HG03432 (cell line): ENCODE measurements around the gene ITFG1.
"Not testable (repeated sequence)": the region's sequence is repeated elsewhere in the genome, so short reads cannot be mapped to it uniquely, and the experiment has no call there.

Experiments used
- ATAC-seq: cut with Tn5 transposase; IDR thresholded peaks from one replicate; pipeline ENCODE4 v1.9.1; 2021; ENCODE audit warnings: mild to moderate bottlenecking, moderate library complexity; ENCODE audit not compliant: unreplicated experiment

The ITFG1 gene

DNA sequence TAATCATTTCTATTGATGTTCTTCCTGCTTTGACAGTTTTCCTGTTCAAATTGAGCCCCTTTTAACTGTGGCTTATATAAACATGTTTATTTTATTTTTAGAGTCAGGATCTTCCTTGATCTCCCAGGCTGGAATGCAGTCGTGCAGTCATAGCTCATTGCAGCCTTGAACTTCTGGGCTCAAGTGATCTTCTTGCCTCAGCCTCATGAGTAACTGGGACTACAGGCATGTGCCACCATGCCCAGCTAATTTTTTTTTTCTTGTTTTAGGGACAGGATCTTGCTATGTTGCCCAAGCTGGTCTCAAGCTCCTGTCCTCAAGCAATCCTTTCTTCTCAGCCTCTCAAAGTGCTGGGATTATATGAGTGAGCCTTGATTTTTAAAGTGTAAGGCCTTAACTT, 14.9 kb upstream of the ITFG1 start:
- ATAC-seq, result no peak

DNA sequence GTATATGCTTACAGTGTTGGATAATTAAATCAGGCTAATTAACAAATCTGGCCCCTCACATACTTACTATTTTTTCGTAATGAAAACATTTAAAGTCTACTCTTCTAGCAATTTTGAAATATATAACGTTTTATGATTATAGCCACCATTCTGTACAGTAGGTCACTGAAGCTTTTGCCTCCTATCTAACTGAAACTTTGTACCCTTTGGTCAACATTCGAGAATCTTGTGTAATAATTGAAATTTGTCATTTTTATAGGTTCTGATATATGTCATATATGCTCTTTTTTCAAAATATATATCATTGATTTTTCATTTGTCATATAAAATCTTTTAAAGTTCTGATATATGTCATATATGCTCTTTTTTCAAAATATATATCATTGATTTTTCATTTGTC, 12.9 kb upstream of the ITFG1 start:
- ATAC-seq, result no peak

DNA sequence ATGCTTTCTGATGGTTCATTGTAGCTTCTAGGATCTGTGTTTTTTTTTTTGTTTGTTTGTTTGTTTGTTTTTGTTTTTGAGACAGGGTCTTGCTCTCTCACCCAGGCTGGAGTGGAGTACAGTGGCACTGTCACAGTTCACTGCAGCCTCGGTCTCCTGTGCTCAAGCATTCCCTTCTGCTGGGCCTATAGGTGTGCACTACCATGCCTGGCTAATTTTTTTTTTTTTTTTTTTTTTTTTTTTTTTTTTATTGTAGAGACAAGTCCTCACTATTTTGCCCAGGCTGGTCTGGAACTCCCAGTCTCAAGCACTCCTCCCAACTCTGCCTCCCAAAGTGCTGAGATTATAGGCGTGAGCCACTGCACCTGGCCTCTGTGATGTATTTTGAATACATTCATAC, 12.1 kb upstream of the ITFG1 start:
- ATAC-seq, result not testable (repeated sequence)

DNA sequence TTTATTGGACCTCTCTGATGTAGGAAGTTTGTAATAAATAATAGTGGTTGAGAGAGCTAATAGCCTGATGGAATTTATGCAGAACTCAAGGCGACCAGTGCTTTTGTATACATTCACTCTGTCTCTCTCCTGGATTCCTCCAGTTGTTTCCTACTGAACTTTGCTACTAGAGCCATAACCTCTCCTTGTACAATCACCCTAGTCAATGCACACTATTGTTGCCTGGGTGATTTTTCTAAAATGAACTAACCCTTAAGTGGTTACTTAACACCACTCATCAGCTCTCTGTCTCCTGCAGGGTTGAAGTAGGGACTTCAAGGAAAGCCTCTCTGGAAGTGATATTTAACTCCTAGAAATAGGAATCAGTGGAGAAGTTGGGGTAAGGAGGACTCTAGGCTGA, 9.9 kb upstream of the ITFG1 start:
- ATAC-seq, result no peak

DNA sequence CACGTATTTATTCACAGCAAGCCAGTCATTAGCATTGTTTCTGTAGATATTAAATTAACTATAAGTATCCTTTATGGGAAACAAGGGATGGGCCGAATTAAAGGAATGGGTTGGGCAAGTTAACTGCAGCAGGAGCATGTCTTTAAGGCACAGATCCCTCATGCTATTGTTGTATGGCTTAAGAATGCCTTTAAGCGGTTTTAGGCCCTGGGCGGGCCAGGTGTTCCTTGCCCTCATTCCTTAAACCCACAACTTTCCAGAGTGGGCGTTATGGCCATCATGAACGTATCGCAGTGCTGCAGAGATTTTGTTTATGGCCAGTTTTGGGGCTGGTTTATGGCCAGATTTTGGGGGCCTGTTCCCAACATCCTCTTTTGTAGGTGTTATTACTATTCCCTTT, 9.3 kb upstream of the ITFG1 start:
- ATAC-seq, result no peak

DNA sequence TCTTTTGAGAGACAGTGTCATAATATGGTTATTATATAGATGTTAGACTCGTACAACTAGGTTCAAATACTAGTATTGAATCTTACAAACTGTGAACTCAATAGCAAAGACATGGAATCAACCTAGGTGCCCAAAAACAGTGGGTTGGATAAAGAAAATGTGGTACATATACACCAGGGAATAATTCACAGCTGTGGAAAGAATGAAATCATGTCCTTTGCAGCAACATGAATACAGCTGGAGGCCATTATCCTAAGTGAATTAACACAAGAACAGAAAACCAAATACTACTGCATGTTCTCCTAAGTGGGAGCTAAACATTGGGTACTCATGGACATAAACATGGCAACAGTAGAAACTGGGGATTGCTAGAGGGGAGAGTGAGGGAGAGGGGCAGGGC, 8.4 kb upstream of the ITFG1 start:
- ATAC-seq, result no peak

DNA sequence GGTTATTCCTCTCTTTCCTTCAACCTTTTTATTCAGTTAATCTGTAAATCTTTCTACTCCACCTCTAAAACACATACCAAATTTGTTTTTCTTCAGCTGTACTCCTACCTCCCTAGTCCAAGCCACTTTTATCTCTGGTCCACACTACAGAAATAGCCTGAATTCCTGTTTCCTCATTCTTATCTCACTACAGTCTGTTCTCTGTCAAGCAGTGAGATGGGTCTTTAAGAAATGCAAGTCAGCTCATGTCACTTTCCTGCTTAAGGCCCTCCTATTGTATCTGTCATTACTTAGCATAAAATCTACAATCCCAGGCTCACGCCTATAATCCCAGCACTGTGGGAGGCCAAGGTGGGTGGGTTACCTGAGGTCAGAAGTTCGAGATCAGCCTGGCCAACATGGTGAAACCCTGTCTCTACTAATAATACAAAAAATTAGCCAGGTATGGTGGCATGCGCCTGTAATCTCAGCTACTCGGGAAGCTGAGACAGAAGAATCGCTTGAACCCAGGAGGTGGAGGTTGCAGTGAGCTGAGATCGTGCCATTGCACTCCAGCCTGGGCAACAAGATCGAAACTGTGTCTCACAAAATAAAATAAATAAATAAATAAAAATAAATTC, 7.3 kb upstream of the ITFG1 start:
- not testable (repeated sequence) for ATAC-seq

DNA sequence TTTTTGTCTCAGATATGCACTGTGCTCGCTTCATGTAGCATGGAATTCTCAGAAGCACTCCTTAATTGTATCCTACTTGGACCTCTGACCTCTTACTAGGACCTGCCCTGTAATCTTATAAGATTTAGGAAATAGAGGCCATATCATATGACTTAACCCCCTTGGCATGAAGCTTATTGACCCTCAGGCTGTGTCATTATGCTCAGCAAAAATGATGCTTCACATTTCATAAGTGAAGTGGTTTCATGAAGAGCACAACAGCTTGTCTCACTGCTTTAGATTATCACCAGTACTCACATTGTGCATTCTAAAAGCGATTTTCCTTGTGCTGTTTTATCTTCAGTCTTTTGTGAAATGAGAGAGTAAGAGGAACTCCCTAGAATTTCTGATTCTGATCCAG, 6.6 kb upstream of the ITFG1 start:
- no peak for ATAC-seq

DNA sequence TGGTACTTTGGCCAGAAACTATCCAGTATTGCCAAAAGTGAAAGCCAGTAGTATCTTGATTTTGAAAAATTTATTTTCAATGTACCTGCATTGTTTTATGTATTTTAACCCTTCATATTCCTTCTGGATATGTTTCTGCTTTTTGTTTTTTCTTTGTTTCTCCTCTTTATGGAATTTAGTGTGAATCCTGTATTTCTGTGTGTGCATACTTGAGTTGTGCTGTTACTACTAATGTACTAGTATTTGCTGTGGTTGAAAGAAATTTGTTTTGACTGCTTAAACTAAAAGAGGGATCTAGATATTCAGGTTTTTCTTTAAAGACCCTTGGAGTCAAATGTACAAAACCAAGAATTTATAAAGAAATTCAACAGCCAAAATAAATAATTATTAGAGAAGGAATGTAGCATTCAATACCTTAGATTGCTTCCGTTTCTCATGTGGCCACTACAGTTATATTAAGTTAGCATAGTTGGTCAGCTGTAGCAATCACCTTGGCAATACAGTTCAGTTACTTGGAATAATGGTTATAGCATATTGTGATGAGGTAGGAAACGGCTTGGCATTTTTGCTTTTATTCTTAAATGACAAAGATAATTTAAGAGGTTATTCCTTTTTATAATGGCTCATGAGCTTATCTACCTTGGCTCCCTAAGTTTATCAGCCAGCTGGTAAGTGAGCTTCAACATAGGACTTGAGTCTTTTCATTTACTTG, 5.2 kb upstream of the ITFG1 start:
- ATAC-seq, result no peak

DNA sequence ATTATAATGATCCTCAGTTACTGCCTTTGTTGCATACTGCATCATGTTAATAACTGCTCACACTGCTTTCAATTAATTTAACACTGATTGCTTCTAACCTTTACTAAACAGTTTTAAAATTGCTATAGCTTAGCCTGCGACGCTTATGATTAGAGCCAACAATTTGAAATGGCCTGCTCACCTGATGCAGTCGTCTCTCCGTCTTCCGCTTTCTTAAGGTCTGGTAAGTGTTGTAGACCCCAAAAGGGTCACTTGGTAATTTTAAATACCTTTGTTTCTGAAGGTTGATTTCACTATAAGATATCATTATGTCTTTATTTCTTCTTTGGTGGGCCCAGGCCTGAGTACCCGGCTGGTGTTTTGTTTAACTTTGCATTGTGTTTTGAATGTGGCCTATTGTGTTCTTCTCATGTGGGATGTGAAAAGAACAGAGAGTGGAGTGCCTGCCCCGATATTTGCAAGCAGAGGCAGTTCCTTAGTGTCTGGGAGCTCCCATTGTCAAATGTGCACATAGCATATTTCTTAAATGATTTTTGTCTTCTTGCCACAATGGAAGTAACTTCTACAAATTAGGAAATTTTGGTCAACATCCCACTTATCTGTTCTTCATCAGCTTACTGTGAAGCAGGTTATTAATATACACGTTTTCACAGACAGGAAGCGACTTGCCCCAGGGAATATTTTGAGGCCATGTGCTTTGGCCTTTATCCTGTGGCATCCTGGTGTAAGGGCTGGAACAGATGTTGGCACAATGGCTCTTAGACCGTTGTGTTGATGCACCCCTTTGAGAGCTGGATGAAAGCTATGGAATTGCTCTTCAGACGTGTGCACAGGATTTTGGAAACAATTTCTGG, 3.1 kb upstream of the ITFG1 start:
- ATAC-seq, result no peak

DNA sequence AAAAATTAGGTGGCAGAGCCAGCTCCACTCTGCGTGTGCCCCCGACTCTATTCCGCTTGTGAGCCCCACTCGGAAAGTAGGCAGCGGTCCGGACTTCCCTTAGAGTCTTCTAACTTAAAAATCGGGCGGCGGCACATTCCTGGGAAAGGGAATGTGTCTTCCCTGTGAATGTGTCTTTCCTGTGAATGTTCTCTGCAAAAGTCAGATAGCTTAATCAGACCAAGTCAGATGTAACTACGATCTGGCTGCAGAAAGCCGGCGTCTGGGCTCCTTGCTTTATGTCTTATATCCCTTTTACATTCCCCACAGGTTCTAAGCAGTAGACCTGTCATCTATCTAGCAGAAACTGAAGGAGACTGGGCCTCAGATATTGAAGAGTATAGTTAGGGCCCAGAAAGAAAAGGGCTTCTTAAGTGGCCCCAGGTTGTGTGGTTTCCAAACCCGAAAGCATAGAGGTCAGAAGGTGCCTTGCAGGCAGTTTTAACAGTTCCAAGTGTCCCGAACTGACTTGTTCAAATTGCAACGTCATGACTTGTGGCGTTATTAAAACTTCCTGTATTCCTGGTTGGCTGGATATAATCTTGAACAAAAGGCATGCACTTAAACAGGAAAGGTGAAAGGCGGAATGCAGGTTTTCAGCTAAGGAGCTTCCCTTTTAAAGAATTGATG, 869 bp upstream of the ITFG1 start:
- ATAC-seq, result peak; percentile 31

DNA sequence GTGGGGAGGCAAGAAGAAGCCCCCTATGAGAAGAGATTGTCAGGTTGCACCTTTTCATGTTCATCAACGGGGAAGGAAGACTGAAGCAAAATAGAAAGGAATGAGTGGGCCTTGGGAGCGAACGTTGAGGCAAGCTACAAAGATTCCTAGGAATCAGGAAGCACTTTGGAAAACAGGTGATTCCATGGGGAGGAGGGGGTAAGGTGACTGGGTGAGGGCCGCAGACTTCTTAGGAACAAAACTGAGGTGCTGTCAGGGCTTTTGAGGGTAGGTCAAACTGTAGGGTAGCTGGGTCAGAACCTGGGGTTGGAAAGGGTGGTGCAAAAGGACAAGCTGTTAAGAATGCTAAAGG, 528 bp downstream of the ITFG1 start:
- ATAC-seq, result peak; percentile 0

DNA sequence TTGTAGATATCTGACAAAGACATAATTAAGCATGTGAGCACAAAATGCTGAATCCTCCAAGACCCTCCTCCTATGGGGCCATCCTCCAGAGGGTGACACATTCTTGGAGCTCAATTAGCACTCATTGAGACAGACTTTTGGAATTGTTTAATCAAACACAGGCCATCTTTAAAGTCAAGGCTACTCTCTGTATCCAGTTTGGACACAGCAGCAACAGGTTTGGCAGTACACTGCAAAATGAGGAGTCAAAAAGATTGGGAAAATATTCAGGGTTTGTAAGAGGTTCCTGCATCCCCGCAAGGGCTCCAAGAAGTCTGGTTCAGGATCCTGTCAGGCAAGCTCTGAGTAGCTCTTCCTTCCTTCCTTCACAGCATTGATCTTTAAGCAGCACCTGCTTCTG, 1.3 kb downstream of the ITFG1 start:
- ATAC-seq, result no peak

DNA sequence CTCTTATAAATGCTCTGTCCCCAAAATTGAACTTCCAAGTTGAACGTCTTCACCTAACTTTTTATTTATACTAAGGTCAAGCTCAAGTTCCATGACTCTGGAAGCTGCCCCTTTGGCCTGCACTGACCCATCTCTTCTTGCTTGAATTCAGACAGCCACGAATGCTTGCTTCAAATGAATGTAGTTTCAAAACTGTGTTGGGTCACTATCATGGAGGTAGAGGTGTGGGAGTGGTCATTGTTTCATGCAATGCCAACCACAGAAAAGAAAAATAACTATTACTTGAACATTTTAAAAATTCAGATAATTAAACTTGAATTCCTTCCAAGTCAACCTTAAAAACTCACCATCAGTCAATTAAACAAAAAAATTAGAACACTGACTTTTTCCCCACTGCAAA, 2.5 kb downstream of the ITFG1 start:
- no peak for ATAC-seq

DNA sequence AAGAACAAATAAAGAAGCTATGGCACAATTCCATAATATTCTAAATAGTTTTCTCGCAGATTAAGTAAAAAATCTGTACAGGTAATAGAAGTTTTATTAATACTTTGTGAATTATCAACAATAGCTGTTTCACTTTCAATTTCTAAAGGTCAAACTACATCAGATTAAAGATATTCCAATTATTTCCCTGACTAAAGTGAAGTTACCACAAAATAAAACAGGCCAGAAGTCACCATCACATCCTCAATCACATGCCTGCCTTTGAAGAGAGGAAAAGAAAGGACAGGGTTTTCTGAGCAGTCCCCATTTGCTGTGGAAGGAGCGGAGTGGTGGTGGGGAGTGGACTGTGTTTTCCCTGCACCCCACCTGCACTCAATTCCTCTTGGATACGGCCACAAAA, 11.1 kb downstream of the ITFG1 start:
- ATAC-seq, result no peak

DNA sequence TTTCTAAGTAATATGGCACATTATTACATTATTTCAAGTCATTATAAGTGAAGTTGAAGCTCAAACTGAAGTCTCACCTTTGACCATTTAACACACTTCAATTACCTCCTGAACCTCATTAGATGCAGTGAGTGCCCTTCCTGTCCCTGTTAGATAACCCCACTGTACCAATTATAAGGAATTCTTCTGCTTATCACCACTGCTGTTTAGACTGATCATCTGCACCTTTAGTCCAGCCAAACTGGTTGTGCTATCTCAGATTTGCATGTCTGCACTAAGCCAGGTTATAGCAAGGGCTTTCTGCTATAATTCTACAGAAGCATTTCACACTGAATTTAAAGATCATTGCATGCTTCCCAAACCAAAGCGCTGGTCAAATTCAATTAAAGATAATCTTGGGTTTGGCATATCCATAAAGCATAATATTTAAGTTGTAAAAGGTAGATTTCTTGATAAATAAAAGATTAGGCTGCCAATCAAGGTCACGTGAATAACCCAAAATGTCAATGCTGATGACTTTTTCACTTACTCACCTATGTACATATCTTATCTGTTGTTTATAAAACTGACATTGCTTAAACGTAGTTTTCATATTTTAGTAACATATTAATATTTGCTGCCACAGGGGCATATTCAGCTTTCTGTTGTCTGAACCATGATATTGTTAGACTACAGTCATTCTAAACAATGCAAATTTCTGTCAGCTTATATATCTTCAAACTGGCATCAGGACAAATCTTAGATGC, 11.9 kb downstream of the ITFG1 start:
- no peak for ATAC-seq

DNA sequence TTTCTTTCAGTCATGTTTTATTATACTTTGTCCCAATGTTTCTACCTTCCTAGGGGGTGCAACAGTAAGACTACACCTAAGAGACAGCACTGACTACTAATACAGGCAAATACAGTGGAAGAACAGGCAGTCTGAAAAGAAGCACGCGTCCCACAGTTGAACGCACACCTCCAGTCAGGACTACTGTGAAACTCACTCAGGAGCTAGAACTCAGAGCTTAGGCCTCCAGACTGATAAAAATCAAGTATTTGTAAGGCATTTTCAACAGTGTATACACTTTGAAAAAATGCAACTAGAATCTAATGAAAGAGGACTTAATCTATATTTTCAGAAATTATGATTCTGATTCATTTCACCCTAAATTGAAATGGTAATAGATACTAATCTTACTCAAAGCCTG, 14.4 kb downstream of the ITFG1 start:
- no peak for ATAC-seq

DNA sequence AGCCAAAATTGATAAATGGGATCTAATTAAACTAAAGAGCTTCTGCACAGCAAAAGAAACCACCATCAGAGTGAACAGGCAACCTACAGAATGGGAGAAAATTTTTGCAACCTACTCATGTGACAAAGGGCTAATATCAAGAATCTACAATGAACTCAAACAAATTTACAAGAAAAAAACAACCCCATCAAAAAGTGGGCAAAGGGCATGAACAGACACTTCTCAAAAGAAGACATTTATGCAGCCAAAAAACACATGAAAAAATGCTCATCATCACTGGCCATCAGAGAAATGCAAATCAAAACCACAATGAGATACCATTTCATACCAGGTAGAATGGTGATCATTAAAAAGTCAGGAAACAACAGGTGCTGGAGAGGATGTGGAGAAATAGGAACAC, 18.0 kb downstream of the ITFG1 start:
- ATAC-seq, result not testable (repeated sequence)

DNA sequence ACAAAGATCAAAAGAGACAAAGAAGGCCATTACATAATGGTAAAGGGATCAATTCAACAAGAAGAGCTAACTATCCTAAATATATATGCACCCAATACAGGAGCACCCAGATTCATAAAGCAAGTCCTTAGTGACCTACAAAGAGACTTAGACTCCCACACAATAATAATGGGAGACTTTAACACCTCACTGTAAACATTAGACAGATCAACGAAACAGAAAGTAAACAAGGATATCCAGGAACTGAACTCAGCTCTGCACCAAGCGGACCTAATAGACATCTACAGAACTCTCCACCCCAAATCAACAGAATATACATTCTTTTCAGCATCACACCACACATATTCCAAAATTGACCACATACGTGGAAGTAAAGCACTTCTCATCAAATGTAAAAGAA, 20.8 kb downstream of the ITFG1 start:
- not testable (repeated sequence) for ATAC-seq

DNA sequence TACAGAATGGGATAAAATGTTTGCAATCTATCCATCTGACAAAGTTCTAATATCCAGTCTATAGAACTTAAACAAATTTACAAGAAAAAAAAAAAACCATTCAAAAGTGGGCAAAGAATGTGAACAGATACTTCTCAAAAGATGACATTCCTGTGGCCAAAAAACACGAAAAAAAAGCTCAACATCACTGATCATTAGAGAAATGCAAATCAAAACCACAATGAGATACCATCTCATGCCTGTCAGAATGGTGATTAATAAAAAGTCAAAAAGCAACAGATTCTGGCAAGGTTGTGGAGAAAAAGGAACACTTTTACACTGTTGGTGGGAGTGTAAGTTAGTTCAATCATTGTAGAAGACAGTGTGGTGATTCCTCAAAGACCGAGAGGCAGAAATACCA, 26.6 kb downstream of the ITFG1 start:
- not testable (repeated sequence) for ATAC-seq

DNA sequence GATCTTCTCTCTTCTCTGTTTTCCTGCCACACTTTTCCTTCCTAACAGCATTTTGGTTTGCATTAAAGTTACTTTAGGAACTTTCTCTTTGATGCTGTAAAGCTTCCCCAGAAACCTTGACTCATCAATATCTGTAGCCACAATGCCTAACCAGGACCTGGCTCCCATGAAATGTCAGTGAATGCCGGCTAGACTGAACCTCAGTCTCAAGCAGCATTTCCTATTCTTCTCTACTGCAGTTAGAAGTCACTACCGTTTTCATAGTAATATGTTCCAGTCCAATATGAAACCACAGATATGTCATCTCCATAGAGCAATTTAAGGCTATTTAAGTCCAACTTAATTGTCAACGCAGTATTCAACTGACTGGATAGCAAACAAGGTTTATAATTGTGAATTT, 28.9 kb downstream of the ITFG1 start:
- no peak for ATAC-seq
